ENCODE results near the gene EPB41L1. TPM values are rescaled to one million over a fixed set of nuclear protein-coding genes. Genes with fewer than 3 reads are reported as not detected.
A peak's percentile ranks its signal among the peaks of the same experiment; 100 is the strongest.

The EPB41L1 gene
- total RNA-seq, 1 experiment from 2014 or later, result 129 TPM

- no TSS peak for BruUV-seq (replicated peaks)
- peaks cover 2% of the 10 kb centered on the region for H3K27me3 Mint-ChIP-seq (ENCODE audit: insufficient read depth, unreplicated experiment)
- intact Hi-C loops (cut with micrococcal nuclease; ENCODE audit: unreplicated experiment), result no loop called here
- H3K4me1 ChIP-seq, result no peaks in the 10 kb centered on the region
- H3K27me3 ChIP-seq (replicated peaks; ENCODE audit: control insufficient read depth, insufficient read depth, low read length), result no peaks in the 10 kb centered on the region
- H3K36me3 Mint-ChIP-seq (ENCODE audit: insufficient read depth, unreplicated experiment), result peaks cover 18% of the 10 kb centered on the region
- H3K36me3 ChIP-seq (ENCODE audit: control insufficient read depth, insufficient read depth, low read length), result peaks cover 2% of the 10 kb centered on the region; the same call in 1 of the 2 replicates
- no peak overlapping the region for H3K4me3 Mint-ChIP-seq (ENCODE audit: unreplicated experiment)
- no peak overlapping the region for H3K27ac Mint-ChIP-seq (ENCODE audit: unreplicated experiment)
- H3K4me3 ChIP-seq (ENCODE audit: low read depth, low read length), result no peak overlapping the region
- no peak for TF ChIP-seq CTCF (IDR thresholded peaks at IDR 0.05; ENCODE audit: insufficient read depth in 1 of 2, low read depth in 1 of 2, low read length in 1 of 2, severe bottlenecking in 1 of 2, unreplicated experiment in 1 of 2)
- H3K4me1 Mint-ChIP-seq (ENCODE audit: low read depth, unreplicated experiment), result no peaks in the 10 kb centered on the region
- DNase-seq, result peak in 1 of 2 experiments; percentile 37
- CTCF ChIA-PET, result interaction anchor here (0.5 to 1.5 kb wide), 4 partner anchors 57 to 205 kb away, joined by 3 to 6 read pairs (median 4); no protein-coding TSS in a partner anchor
- no peaks in the 10 kb centered on the region for H3K9me3 Mint-ChIP-seq (ENCODE audit: unreplicated experiment)
- POLR2A ChIA-PET, result no interaction called here
- no peaks in the 10 kb centered on the region for H3K9me3 ChIP-seq
Measured at GRCh38 chr20:36259177-36260061, 104.9 kb downstream of the EPB41L1 start.

DNA sequence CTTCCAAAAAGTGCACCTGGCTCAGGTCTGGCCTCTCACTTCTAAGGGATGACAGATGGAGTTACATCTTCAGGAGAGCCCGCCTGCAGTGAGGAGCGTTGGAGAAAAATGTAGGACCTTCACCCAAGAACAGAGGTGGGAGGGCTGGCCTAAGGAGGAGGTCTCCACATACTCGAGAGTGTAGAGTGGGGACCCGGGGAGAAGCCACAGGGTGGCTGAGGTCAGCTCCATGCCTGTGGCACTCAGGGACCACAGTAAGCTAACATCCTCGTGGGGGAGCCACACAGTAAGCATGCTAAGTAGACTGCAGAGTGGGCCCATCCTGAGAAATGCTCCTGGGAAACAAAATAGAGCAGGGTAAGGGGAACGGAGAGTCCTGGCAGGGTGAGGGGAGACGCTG, 105.8 kb downstream of the EPB41L1 start:
- no peak for TF ChIP-seq CTCF (IDR thresholded peaks at IDR 0.05; ENCODE audit: insufficient read depth in 1 of 2, low read depth in 1 of 2, low read length in 1 of 2, severe bottlenecking in 1 of 2, unreplicated experiment in 1 of 2)
- H3K27ac Mint-ChIP-seq (ENCODE audit: unreplicated experiment), result no peak overlapping the region
- CTCF ChIA-PET, result interaction anchor here (0.7 to 1.6 kb wide), 3 partner anchors 58 to 179 kb away, joined by 4 to 6 read pairs (median 5); no protein-coding TSS in a partner anchor

GRCh38 chr20:36261389-36262105, 107.0 kb downstream of the EPB41L1 start:
- Mint-ChIP-seq H3K27me3 (ENCODE audit: insufficient read depth, unreplicated experiment) (peaks cover 2% of the 10 kb centered on the region), H3K4me3 (ENCODE audit: unreplicated experiment) (no peak overlapping the region), H3K4me1 (ENCODE audit: low read depth, unreplicated experiment) (no peaks in the 10 kb centered on the region), H3K9me3 (ENCODE audit: unreplicated experiment) (no peaks in the 10 kb centered on the region), H3K27ac (ENCODE audit: unreplicated experiment) (no peak overlapping the region), H3K36me3 (ENCODE audit: insufficient read depth, unreplicated experiment) (no peaks in the 10 kb centered on the region)
- no peaks in the 10 kb centered on the region for H3K4me1 ChIP-seq
- DNase-seq, result peak in 1 of 2 experiments; percentile 39
- CTCF ChIA-PET, result interaction anchor here (1.0 to 1.6 kb wide), 2 partner anchors 9 to 178 kb away, joined by 4 read pairs; no protein-coding TSS in a partner anchor
- H3K27me3 ChIP-seq (replicated peaks; ENCODE audit: control insufficient read depth, insufficient read depth, low read length), result no peaks in the 10 kb centered on the region
- no peak for TF ChIP-seq CTCF (IDR thresholded peaks at IDR 0.05; ENCODE audit: insufficient read depth in 1 of 2, low read depth in 1 of 2, low read length in 1 of 2, severe bottlenecking in 1 of 2, unreplicated experiment in 1 of 2)
- no peaks in the 10 kb centered on the region for H3K36me3 ChIP-seq (ENCODE audit: control insufficient read depth, insufficient read depth, low read length)
- POLR2A ChIA-PET, result interaction anchor here (0.5 kb wide), 1 partner anchor 595 kb away, joined by 5 read pairs; no protein-coding TSS in a partner anchor
- no TSS peak for BruUV-seq (replicated peaks)
- H3K9me3 ChIP-seq, result no peaks in the 10 kb centered on the region
- H3K4me3 ChIP-seq (ENCODE audit: low read depth, low read length), result no peak overlapping the region
- intact Hi-C loops (cut with micrococcal nuclease; ENCODE audit: unreplicated experiment), result no loop called here

More for the DNA sequence above, 105.8 kb downstream of the EPB41L1 start:
- Histone ChIP-seq H3K36me3 (ENCODE audit: control insufficient read depth, insufficient read depth, low read length) (peaks cover 2% of the 10 kb centered on the region; the same call in 1 of the 2 replicates), H3K9me3 (no peaks in the 10 kb centered on the region), H3K27me3 (replicated peaks; ENCODE audit: control insufficient read depth, insufficient read depth, low read length) (no peaks in the 10 kb centered on the region), H3K4me1 (no peaks in the 10 kb centered on the region), H3K4me3 (ENCODE audit: low read depth, low read length) (no peak overlapping the region)
- Mint-ChIP-seq H3K4me3 (ENCODE audit: unreplicated experiment) (no peak overlapping the region), H3K4me1 (ENCODE audit: low read depth, unreplicated experiment) (no peaks in the 10 kb centered on the region), H3K9me3 (ENCODE audit: unreplicated experiment) (no peaks in the 10 kb centered on the region), H3K36me3 (ENCODE audit: insufficient read depth, unreplicated experiment) (peaks cover 12% of the 10 kb centered on the region), H3K27me3 (ENCODE audit: insufficient read depth, unreplicated experiment) (peaks cover 2% of the 10 kb centered on the region)
- no TSS peak for BruUV-seq (replicated peaks)
- peak in 1 of 2 experiments; percentile 47 for DNase-seq
- intact Hi-C loops (cut with micrococcal nuclease; ENCODE audit: unreplicated experiment), result no loop called here
- POLR2A ChIA-PET, result interaction anchor here (0.6 kb wide), 1 partner anchor 13 kb away, joined by 8 read pairs; no protein-coding TSS in a partner anchor
